Measurements from ENCODE around the gene DTWD1.

GRCh38 chr15:49589030-49589429 is 31.8 kb upstream of the DTWD1 start:
- TF ChIP-seq L3MBTL2 (conservative IDR thresholded peaks at IDR 0.05) (no peak), HDGF (IDR thresholded peaks at IDR 0.05; ENCODE audit: borderline replicate concordance) (no peak), FOXM1 (IDR thresholded peaks at IDR 0.05; ENCODE audit: borderline replicate concordance) (no peak), FOXK2 (IDR thresholded peaks at IDR 0.05) (no peak)
